CD4-positive, alpha-beta T cell treated with Interleukin-17A for 4 hours (primary cell): Measurements from ENCODE around the gene ZNF366.

Experiments
- DNase-seq: peaks from one replicate; pipeline ENCODE4 v3.0.0-alpha.2; 2020; ENCODE audit warnings: mixed read lengths

Gene ZNF366

GRCh38 chr5:72507231-72507906, at the start of gene ZNF366:
Gene ZNF366, minus strand, starts transcription at chr5:72507410. Its CDS starts 45,914 bp downstream, at chr5:72461496.
- no peak for DNase-seq

- peak; percentile 12 for DNase-seq
These were observed 49.3 kb upstream of the ZNF366 start for GRCh38 chr5:72556351-72557166.

- no peak for DNase-seq
These were observed 48.7 kb upstream of the ZNF366 start for GRCh38 chr5:72555871-72556270.

- DNase-seq, result no peak
These were observed 47.7 kb upstream of the ZNF366 start for GRCh38 chr5:72554897-72555296.

GRCh38 chr5:72552041-72552557, 44.9 kb upstream of the ZNF366 start:
- DNase-seq, result no peak

- no peak for DNase-seq
These were observed 43.4 kb upstream of the ZNF366 start for GRCh38 chr5:72550595-72550994.

- DNase-seq, result no peak
These were observed 36.6 kb upstream of the ZNF366 start for GRCh38 chr5:72543811-72544210.

GRCh38 chr5:72543365-72543764, 36.2 kb upstream of the ZNF366 start:
- no peak for DNase-seq

GRCh38 chr5:72542695-72543094, 35.5 kb upstream of the ZNF366 start:
- DNase-seq, result no peak

GRCh38 chr5:72541501-72542225, 34.5 kb upstream of the ZNF366 start:
- DNase-seq, result no peak

GRCh38 chr5:72540759-72541438, 33.7 kb upstream of the ZNF366 start:
- no peak for DNase-seq

- DNase-seq, result no peak
These were observed 32.5 kb upstream of the ZNF366 start for GRCh38 chr5:72539726-72540125.

GRCh38 chr5:72539038-72539437, 31.8 kb upstream of the ZNF366 start:
- no peak for DNase-seq

GRCh38 chr5:72537166-72537565, 30.0 kb upstream of the ZNF366 start:
- no peak for DNase-seq

GRCh38 chr5:72531496-72532190, 24.4 kb upstream of the ZNF366 start:
- DNase-seq, result no peak

GRCh38 chr5:72530196-72530595, 23.0 kb upstream of the ZNF366 start:
- no peak for DNase-seq

- DNase-seq, result no peak
These were observed 22.2 kb upstream of the ZNF366 start for GRCh38 chr5:72529383-72529782.

- no peak for DNase-seq
These were observed 18.6 kb upstream of the ZNF366 start for GRCh38 chr5:72525816-72526215.

GRCh38 chr5:72523960-72524582, 16.9 kb upstream of the ZNF366 start:
- DNase-seq, result no peak

- DNase-seq, result no peak
These were observed 15.4 kb upstream of the ZNF366 start for GRCh38 chr5:72522607-72523006.

- no peak for DNase-seq
These were observed 11.9 kb upstream of the ZNF366 start for GRCh38 chr5:72519111-72519510.
